Mesenteric fat pad (tissue), 1 donor: ENCODE measurements around the gene CEP68. TPM values are rescaled to one million over a fixed set of nuclear protein-coding genes. Genes with fewer than 3 reads are reported as not detected.
"Not testable (repeated sequence)": the region's sequence is repeated elsewhere in the genome, so short reads cannot be mapped to it uniquely, and the experiment has no call there.

Experiments
- DNase-seq: peaks from one replicate; pipeline ENCODE4 v3.0.0-alpha.2; 2020; ENCODE audit warnings: low spot score
- long read RNA-seq: library from polyadenylated mRNA; unstranded; transcript quantifications from one replicate; pipeline ENCODE4 v2.0.0, GENCODE V29; 2020
- total RNA-seq: library from RNA; stranded (reverse); fragmentation: NEBNext Ultra II Directional; extraction: Animal tissue kit (Norgen Biotek cat#: 25700); gene quantifications from one replicate; pipeline ENCODE4 v1.2.1, GENCODE V29; 2021
- donor health status: DM: yes; HTN: yes; CAD: no.

Gene CEP68, protein sequence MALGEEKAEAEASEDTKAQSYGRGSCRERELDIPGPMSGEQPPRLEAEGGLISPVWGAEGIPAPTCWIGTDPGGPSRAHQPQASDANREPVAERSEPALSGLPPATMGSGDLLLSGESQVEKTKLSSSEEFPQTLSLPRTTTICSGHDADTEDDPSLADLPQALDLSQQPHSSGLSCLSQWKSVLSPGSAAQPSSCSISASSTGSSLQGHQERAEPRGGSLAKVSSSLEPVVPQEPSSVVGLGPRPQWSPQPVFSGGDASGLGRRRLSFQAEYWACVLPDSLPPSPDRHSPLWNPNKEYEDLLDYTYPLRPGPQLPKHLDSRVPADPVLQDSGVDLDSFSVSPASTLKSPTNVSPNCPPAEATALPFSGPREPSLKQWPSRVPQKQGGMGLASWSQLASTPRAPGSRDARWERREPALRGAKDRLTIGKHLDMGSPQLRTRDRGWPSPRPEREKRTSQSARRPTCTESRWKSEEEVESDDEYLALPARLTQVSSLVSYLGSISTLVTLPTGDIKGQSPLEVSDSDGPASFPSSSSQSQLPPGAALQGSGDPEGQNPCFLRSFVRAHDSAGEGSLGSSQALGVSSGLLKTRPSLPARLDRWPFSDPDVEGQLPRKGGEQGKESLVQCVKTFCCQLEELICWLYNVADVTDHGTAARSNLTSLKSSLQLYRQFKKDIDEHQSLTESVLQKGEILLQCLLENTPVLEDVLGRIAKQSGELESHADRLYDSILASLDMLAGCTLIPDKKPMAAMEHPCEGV
- total RNA-seq = 21.9 TPM
- long read RNA-seq, full-length matches to known transcripts = 7 of 111 reads
- long read RNA-seq, partial matches to known transcripts = 47 of 111 reads
- long read RNA-seq, other reads (novel, unspliced or antisense) = 57 of 111 reads

DNA sequence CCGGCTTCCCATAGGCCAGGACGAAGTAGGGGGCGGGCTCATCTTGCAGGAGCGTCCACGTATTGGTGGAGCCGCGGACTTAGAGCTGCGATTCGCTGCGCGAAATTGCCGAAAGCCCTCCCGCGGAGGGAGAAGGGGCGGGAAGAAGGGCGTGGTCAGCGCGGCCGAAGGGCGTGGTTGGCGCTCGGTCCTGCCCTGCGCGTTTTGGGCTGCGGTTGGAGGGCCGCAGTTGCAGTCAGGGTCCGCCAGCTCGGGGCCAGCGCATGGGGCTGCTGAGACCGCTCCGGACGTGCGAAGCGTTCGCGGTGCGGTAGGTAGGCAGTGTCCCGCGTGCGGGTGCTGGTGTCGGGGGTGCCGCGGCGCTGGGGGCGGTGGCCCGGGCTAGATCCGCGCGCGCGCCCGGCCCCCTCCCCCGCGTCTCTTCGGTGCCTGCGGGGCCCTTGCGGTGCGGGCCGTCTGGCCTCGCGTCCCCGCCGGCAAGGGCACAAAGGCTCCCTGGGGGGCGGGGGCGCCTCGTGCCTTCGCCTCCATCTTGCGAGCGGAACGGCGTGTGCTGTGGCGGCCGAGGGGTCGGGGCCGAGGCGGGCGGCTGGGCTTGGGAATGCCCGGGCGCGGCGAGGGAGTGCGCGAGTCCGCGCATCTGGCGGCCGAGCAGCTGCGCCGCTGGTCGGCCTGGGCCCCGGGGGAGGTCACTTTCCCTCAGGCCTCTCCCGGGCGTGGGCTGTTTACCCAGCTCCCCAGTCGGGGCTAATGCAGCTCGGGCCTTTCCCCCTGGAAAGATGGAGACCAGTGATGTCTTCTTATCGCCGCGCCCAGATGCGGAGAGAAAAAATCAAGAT is at the start of gene CEP68:
CEP68 (plus strand) TSS at position 202 of the 839 bp plus-strand sequence. CDS start 13,029 bp downstream, outside the sequence.
- peak; percentile 98 for DNase-seq

DNA sequence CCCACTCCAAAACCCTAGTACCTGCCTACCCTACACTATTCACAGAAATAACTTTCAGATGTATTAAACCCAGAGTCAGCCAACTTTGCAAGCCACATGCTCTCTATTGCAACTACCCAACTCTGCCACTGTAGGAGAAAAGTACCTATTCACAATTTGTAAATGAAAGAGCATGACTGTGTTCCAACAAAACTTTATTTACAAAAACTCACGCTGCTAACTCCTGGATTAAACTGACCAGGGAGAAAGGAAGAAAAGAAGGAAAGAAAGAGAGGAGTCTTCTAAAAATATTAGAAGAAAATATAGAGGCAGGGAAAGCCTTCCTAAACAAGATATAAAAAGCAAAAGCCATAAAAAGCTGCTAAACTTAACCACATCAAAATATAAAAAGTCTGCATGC is 42.4 kb upstream of the CEP68 start:
- DNase-seq = no peak

DNA sequence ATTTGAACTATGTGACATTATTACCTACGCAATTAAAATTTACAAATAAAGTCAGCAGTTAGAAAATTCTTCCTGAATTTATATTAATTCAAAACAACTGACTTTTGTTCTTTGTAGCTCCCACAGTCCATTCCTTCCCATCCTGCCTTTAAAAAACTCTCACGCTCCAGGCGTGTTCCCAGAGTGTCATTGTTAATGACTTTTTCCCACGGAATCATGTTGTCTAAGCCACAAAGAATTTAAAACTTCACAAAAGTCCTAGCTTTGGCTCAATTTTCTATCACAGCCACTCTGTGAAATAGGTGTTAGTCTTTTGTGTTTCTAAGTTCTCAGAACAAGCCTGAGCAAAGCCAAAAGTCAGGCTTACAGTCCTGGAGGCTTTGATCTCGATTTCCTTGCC is 40.5 kb upstream of the CEP68 start:
- no peak for DNase-seq

DNA sequence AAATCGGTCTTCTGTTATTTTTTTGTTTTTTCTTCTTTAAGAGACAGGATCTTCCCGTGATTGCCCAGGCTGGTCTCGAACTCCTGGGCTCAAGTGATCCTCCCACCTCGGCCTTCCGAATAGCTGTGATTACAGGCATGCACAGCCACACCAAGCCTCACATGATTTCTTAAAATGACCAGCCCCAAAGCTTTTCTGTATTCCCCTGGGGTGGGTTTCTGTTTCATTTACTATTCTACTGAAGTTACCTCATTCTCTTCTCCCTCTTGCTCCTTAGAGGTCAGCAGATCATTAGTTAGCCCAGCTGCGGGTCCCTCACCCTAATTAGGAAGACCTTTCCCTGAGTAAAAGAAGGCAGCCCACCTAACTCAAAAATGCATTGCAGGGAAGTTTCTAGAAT is 39.4 kb upstream of the CEP68 start:
- no peak for DNase-seq

DNA sequence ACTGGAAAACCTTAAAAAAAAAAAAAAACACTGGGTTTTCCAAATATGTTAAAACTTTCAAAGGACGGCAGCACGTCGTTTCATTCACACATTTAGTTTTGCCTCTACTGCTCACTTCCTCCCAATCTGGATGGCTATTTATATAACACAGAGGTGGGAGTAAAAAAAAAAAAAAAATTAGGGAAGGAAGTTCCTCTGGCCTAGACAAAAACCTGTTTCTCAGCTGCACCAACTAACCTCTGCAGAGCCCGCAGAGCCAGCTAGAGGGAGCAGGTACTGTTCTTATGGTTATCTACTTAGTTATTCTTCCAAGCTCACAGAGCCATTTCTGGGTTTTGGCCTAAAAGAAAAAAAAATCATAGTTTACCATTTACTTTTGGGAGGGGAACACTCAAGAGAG is 38.9 kb upstream of the CEP68 start:
- no peak for DNase-seq

DNA sequence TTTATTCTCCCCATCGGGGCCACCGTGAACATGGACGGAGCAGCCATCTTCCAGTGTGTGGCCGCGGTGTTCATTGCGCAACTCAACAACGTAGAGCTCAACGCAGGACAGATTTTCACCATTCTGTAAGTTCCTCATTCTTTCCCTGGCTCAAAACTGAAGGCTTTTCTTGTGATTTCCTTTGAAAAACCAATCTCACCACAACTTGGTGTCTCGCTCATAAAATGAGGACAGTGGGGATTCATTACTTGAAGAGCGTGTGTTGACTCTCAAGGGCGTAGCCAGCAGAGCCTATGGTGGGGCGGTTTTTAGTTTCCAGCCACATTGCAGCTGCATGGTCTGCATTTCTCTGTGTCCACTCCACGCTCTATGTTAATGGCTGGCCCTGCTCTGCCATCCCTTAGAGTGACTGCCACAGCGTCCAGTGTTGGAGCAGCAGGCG is 38.1 kb upstream of the CEP68 start:
- no peak for DNase-seq

DNA sequence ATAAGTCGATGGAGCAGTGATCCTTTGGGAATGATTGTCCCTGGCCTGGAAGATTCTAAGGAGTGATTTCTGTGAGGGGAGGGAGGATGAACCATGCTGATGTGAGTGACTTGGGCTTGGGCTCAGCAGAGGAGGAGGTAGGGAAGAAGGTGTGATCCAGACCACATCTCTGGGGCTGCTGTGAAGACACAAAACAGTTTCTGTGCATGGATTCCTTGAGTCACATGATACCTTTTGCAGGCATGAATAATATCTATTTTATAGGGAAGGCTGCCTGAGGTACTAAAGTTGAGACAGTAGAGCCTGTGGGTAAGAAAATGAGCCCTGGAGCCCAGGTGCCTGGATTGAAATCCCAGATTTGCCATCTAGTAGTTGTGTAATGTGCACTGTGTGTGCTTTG is 37.2 kb upstream of the CEP68 start:
- DNase-seq = no peak

DNA sequence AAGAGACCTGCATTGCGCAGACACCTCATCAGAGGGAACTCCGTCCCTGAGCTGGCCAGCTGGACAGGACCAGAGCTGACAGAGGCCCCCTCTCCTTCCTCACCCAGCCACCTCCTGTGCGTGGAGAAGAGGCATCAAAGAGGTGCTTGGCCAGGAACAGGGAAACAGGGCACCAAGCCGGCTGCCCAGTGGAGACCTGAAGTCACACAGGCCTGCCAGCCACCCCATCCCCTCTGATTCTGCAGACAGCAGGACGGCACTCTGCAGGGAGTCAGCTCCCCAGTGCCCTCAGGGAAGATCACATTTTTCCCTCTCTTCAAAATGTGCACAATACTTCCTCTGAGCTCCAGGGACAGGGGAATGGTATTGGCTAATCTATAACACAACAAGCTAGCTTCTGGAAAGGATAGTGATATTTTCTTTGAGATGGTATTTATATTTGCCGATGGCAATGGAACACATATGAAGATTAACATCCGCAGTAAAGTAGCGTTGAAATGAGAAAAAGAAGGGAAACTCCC is 36.5 kb upstream of the CEP68 start:
- no peak for DNase-seq

DNA sequence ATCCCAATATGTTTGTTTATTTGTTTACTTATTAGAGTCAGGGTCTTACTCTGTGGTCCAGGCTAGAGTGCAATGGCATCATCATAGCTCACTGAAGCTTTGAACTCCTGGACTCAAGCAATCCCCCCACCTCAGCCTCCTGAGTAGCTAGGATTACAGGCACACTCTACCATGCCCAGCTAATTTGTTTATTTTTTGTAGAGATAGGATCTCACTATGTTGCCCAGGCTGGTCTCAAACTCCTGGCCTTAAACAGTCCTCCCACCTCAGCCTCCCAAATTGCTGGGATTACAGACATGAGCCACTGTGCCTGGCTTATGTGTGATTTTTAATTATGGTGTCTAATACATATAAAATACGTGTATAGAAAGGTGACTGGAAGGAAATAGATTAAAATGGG is 36.0 kb upstream of the CEP68 start:
- DNase-seq = not testable (repeated sequence)

DNA sequence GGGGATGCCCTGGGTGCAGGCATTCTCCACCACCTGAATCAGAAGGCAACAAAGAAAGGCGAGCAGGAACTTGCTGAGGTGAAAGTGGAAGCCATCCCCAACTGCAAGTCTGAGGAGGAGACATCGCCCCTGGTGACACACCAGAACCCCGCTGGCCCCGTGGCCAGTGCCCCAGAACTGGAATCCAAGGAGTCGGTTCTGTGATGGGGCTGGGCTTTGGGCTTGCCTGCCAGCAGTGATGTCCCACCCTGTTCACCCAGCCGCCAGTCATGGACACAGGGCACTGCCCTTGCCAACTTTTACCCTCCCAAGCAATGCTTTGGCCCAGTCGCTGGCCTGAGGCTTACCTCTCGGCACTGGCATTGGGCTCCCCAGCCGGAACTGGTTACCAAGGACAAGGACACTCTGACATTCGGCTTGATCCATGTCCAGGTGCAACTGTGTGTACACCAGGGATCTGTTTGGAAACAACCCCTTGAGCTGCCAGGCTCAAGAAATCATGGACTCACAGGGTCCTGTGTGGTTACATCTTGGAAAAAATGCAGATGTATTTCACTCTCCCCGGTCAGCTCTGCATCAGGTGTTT is 35.2 kb upstream of the CEP68 start:
- no peak for DNase-seq

DNA sequence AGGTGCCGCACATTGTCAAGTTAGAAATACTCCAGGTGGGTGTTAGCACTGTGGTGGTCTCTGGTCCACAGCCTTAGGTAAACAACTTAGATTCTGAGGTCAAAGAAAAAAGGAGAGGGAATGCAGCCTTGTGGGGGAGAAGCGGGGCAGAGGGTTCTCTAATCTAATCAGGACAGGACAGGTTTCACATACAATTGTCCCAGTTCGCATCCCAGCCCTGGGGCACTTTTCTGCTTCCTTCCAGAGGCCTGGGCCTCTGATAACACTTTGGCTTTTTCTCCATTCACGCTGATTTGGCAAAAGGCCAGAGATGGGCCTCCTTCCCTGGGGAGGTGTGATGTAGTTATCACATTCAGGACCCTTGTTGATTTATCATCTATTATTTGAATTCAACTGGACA is 34.5 kb upstream of the CEP68 start:
- no peak for DNase-seq

DNA sequence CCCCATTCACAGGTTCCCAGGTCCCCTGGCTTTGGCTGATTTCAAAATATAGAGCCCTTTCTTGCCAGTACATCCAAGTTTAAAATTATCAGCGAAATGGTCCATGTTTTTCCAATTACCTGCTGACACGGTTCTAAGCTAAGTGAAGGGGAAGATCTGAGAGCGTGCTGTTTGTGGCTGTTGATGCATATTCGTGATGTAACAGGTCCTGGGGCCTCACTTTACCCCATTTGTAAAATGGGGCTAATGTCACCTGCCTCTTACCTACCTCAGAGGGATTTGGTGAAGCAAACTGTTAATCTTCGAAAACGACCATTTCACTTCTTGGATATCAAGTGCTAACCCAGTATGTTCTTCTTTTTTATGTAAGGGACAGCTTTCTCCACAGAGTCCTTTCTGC is 34.0 kb upstream of the CEP68 start:
- no peak for DNase-seq

DNA sequence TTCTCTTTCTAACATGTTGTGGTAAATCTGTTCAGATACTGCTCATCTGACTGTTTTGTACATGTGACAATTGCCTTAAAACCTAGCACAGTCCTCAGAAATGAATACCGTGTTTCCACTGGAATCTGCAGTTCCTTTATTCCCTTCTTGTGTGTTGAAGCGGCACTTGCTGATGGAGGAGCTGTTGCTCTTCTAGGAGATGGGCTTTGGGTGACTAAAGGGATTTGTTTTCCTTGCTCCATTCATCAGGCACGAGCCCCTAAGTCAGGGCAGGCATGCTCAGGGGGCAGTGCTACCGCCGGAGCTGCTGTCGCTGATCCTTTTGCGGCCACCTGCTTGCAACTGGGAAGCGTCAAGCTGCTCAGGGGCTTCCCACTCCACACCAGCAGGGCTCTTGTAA is 32.5 kb upstream of the CEP68 start:
- no peak for DNase-seq

DNA sequence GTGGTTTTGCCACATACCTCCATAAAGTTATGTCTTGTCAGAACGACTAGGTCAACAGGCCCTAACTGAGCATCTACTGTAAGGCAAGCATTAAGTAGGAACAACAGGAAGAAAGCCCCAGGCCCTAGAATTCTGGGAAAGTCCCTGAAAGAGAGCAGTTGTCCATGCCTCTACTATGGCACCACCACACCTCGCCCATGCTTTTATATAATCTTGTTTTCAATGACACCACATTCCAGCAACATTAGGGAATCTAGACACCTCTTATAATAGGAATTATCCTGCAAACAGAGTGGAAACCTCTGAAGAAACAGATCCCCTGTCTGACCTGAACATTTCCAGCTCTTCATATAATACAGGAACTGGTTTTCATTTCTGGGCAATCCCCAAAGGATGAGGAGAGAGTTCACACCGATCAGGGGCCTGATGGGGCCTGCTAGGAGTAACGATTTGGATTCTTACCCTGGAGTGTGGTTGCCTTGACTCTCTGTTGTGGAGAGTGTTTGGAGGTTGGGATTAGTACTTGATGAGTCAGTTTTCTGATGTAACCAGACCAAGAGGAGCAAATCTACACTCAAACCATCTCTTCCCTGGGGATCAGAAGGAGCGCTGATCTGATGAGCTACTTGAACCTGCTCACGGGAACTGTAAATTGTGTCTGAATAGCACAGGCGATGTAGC is 31.9 kb upstream of the CEP68 start:
- DNase-seq = no peak

DNA sequence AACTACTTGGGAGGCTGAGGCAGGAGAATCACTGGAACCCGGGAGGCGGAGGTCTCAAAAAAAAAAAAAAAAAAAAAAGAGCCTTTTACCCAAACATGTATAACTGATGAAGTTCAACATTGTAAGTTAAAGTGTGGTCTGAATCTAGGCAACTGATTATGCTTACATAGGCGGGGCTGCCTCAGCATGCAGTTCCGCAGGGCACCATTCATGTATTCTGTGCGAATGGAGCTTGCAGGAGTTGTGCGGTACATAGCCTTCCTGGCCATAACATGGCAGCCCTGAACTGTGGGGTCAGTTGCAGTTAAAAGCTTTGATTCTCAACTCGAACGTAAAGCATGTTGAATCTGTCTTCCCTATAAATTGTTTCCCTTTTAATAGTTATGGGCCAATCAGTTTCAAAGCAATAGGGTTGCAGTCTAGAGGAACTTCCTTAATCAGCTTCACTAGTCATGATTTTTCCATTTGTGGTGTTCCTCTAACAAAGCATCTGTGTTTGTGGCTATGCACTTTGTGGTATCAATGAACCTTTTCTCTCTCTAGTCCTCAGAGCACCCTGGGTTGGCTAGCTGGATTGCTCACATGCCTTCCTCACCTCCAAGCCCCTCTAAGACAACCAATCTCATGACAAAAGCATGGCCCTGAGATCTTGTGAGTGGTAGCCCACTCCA is 30.6 kb upstream of the CEP68 start:
- no peak for DNase-seq

DNA sequence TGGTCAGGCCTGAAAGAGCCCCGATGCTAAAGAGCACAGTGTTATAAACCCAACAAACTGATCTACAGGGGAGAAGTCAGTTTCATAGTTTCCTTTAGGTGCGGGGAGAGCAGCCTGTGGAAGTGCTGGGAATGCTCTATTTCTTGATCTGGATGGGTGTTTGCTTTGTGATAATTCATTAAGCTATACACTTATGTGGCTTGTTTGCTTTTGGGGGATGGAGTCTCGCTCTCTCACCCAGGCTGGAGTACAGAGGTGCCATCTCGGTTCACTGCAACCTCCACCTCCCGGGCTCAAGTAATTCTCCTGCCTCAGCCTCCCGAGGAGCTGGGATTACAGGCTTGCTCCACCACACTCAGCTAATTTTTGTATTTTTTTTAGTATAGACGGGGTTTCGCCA is 30.1 kb upstream of the CEP68 start:
- no peak for DNase-seq

DNA sequence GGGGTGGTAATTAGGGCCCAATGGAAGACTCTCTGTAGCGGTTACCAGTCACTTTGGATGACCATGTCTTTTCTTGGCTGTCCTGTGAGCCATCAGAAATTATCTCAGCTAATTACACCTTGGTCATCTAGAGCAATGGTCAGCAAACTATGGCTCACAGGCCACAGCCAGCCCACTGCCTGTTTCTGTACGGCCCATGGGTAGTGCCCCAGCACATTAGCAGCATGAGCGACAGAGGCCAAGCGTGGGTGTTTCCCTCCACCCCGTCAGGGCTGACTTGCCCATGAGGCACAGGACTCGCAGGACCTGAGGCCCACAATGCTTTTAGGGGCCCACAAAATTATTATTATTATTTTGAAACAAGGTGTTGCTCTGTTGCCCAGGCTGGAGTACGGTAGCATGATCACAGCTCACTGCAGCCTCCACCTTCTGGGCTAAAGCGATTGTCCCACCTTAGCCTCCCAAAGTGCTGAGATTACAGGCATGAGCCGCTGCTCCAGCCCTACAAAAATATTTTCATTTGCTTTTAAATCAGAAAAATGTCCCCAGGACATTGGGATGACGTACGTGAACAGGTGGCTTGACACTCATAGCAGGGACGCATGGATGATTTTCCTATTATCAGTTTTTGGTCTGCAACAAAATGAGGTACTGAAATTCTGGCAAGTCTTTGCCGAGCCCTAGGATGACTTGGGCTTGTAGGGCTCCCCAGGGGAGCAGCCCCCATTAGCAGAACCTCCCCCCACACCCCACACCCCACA is 29.3 kb upstream of the CEP68 start:
- no peak for DNase-seq

DNA sequence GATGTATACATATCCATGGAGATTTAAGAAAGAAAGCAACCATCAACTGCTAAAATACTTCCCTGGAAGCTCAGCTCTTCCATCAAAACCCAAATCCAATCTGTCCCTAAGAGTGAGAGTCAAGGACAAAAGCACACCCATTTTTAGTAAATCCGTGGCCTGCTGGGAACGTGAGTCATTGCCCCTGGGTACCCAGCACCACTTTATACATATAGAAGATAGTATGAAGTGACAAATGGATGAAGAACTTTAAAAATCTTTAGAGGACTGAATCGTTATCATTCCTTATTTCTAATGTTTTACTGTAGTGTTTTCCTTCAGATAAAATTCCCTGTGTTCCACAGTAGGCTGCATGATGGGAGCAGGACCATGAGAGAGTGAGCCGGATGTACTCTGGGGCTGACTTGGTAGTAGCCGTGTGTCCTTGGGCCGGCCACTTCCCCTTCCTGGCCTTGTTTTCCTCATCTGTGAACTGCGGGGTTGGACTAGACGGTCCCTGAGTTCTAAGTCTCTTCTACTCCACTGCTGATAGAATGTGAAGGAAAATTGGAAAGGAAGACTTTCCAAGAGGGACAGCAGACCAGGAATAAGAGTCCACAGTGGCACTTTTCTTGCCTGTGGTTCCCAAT is 28.5 kb upstream of the CEP68 start:
- no peak for DNase-seq
